ENCODE results near the gene TK1.

The TK1 gene

DNA sequence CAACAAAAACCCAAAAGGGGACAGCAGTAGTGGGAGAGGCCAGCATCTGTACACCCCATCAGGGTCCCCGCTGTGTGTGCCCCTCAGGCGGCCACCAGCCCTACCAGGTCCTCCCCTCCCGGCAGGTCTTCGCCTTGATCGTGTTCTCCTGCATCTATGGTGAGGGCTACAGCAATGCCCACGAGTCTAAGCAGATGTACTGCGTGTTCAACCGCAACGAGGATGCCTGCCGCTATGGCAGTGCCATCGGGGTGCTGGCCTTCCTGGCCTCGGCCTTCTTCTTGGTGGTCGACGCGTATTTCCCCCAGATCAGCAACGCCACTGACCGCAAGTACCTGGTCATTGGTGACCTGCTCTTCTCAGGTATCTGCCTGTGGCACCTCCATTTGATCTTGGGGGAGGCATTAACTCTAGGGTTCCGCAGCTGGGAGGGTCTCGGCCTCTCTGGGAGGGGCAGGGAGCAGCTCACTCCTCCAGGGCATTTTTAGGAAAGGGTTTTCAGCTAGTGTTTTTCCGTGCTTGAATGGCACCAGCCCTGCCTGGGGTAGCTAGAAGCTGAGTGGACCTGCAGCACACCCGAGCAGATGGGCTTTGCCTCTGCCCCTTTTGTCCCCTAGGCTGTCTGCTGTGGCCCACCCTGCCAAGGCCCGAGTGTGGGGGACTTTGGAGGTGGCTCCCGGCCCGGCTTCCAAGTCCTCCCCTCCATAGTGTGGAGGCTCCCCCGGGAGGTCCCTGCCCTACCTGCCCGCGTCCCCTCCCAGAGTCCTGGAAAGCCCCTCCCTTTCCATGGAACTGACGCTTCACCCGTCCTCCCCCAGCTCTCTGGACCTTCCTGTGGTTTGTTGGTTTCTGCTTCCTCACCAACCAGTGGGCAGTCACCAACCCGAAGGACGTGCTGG lies 15.9 kb downstream of the TK1 start:
- in situ Hi-C loops (cut with HindIII; ENCODE audit: low pct_unique_long_range_greater_than_20kb, low sequenced_read_pairs): no loop called here
- TF ChIP-seq JUND (IDR thresholded peaks at IDR 0.05; ENCODE audit: low read depth): no peak
- no peak for DNase-seq (ENCODE audit: low read depth in 1 of 2, low spot score in 1 of 2)

DNA sequence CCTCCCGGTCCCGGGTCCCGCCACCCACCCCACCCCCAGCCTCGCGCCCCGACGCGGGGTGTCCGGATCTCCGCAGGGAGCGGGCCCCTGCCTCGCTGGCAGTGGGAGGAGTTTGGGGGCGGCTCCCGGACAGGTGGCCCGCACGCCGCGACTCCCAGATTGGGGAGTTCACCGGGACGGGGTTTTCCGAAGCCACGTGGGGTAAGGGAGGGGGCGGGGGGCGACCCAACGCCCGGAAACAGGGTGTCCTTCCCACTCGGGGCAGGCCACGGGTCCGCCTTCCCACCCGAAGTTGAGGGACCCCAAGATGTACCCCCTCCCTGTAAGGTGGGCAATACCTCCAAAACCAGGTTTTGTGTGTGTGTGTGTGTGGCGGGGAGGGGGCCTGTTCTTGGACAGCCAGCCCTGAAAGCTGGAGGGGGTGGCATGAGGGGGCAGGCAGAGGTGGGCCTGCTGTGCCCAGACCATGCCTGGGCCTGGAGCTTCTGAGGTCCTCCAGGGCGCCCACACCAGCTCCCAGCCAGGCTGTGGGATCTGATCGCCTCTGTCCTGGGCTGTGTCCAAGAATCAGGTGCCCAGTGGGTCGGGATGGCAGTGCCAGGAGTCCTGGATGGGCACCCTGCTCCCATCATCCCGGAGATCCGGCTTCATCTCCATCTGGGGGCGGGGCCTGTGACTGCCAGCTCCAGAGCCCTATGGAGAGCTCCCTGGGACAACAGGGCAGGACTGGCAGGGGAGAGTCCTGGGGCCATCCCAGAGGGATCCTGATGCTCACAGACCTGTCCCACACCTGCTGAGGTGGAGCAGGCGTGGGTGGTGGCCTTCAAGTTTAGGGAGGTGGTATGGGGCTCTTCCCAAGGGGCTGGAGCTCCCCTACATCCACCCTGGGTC lies 17.7 kb downstream of the TK1 start:
- peak; percentile 95 to 96 for DNase-seq (ENCODE audit: low read depth in 1 of 2, low spot score in 1 of 2)
- no peak for TF ChIP-seq JUND (IDR thresholded peaks at IDR 0.05; ENCODE audit: low read depth)
- in situ Hi-C loops (cut with HindIII; ENCODE audit: low pct_unique_long_range_greater_than_20kb, low sequenced_read_pairs): no loop called here

DNA sequence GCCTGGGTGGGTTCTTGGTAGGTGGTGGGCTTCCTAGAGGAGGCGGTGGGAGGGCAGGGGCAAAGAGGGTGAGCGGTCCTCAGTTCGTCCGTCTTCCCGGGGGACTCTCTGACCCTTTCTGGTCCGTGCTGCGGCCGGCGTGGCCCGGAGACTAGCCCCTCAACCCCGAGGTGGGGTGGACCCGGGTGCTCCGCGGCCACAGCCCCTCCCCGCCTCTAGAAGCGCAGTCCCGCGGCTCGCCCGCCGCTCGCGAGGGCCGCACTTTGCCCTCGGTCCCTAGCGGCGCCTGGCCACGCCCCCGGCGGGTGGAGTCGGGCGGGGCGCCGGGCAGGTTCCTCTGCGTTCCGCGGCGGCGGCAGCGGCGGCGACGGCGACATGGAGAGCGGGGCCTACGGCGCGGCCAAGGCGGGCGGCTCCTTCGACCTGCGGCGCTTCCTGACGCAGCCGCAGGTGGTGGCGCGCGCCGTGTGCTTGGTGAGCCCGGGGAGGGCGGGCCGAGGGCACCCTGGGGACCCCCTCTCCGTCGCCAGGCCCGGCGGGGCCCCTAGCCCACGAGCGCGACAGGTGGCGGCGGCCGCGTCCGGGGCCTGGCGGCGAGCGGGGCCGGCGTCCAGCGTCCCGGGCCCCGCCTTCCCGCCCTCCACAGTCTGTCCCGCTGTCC lies 18.5 kb downstream of the TK1 start, which contains the start of gene SYNGR2:
TSS of gene SYNGR2 (plus strand) at position 340 of the 661 bp plus-strand sequence. CDS start at position 376, 36 bp downstream.
- in situ Hi-C loops (cut with HindIII; ENCODE audit: low pct_unique_long_range_greater_than_20kb, low sequenced_read_pairs): no loop called here
- TF ChIP-seq JUND (IDR thresholded peaks at IDR 0.05; ENCODE audit: low read depth): no peak
- DNase-seq (ENCODE audit: low read depth in 1 of 2, low spot score in 1 of 2): peak; percentile 92 to 94

DNA sequence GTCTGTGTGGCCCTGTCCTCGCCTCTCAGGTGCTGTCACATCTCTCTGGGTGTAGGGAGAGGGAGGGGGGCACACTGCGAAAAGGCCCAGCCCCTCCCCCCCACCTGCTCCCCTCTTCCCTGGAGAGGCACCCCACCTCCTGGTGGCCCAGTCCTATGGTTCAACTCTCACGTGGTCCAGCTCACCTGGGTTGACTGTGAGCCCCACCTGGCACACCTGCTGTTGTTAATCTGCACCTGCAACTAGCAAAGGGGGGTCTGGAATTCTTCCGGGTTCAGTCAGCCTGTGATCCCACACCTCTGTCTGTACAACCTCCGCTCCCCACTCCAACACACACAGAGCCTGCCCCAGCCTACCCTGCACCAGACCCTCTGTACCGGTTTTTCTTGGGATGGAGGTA lies 20.4 kb downstream of the TK1 start:
- in situ Hi-C loops (cut with HindIII; ENCODE audit: low pct_unique_long_range_greater_than_20kb, low sequenced_read_pairs): no loop called here
- DNase-seq (ENCODE audit: low read depth in 1 of 2, low spot score in 1 of 2): no peak
- TF ChIP-seq JUND (IDR thresholded peaks at IDR 0.05; ENCODE audit: low read depth): no peak

DNA sequence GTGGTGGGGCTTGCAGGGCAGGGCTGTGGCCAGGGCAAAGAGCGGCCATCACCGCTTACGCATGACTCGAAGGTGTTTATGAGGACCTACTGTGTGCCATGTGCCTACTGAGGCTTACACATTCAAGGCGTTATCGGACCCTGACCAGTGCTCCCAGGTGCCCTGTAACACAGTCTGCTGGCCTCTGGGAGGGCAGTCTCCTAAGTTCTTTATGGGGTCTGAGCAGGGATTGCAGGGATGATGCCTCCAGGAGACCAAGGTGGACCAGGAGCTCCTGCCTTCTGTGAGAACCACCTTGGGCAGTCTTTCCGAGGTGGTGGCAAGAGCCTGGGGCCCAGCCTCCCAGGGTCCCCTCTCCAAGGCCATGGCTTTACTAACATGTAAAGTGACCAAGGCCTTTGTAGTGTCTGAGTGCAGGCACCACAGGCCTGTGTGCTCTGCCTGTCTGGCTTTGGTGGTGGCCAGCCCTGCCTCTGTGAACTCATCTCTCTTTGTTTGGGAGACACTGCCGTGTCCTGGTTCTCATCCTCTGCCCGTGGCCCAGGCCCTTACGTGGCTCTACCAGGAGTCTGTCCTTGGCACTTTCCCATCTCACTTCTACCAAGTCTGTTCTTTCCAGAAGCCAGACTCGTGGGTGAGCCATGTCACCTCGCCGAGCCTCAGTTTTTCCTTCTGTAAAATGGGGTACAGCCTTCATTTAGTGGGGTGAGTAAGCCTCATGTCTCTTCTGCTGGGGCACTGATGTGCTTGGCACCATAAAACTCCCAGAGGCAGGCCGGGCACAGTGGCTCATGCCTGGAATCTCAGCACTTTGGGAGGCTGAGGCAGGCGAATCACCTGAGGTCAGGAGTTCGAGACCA lies 21.9 kb downstream of the TK1 start:
- no peak for TF ChIP-seq JUND (IDR thresholded peaks at IDR 0.05; ENCODE audit: low read depth)
- in situ Hi-C loops (cut with HindIII; ENCODE audit: low pct_unique_long_range_greater_than_20kb, low sequenced_read_pairs): no loop called here
- no peak for DNase-seq (ENCODE audit: low read depth in 1 of 2, low spot score in 1 of 2)

DNA sequence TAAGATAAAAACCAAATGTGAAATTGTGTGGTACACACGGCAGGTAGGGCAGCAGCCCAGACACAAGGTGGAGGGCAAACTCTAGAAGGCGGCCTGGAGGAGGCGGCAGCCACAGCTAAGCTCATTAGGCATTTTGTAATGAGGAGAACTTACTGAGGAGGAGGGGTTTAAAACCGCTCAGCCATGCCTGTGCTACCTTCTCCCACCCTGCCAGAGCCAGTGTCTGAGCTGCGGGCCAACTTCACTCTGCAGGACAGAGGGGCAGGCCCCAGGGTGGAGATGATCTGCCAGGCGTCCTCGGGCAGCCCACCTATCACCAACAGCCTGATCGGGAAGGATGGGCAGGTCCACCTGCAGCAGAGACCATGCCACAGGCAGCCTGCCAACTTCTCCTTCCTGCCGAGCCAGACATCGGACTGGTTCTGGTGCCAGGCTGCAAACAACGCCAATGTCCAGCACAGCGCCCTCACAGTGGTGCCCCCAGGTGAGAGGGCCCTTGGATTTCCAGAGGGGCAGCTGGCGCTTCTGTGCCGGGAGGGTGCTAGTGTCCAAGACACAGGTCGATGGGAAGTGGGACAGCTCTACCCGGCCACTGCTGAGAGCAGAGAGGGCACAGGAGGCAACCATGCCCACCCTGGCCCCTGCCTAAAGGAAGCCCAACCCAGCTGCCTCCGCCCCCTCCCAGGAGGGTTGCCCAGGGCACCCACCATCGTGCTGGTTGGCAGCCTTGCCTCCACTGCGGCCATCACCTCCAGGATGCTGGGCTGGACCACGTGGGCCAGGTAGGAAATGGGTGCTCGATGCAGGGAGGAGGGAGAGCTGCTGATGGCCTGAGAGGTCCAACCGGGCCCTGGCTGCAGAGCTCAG lies 22.7 kb downstream of the TK1 start:
- in situ Hi-C loops (cut with HindIII; ENCODE audit: low pct_unique_long_range_greater_than_20kb, low sequenced_read_pairs): no loop called here
- DNase-seq (ENCODE audit: low read depth in 1 of 2, low spot score in 1 of 2): no peak
- TF ChIP-seq JUND (IDR thresholded peaks at IDR 0.05; ENCODE audit: low read depth): no peak

DNA sequence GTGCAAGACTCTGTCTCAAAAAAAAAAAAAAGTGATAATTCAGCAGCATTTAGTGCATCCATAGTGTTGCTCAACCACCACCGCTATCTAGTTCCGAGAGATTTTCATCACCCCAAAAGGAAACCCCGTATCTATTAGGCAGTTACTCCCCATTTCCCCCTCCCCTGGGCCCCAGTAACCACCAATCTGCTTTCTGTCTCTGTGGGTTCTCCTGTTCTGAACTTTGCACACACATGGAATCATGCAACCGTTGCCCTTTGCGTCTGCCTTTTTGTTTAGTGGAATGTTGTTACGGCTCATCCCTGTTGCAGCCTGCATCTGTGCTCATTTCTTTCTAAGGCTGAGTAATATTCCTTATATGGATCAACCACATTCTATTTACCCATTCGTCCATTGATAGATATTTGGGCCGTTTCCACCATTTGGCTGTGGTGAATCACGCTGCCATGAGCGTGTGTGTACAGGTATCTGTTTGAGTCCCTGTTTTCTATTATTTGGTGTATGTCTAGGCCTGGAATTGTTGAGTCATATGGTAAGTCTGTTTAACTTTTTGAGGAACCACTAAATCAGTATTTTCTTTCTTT lies 27.2 kb downstream of the TK1 start:
- TF ChIP-seq JUND (IDR thresholded peaks at IDR 0.05; ENCODE audit: low read depth): no peak
- in situ Hi-C loops (cut with HindIII; ENCODE audit: low pct_unique_long_range_greater_than_20kb, low sequenced_read_pairs): no loop called here
- no peak for DNase-seq (ENCODE audit: low read depth in 1 of 2, low spot score in 1 of 2)

DNA sequence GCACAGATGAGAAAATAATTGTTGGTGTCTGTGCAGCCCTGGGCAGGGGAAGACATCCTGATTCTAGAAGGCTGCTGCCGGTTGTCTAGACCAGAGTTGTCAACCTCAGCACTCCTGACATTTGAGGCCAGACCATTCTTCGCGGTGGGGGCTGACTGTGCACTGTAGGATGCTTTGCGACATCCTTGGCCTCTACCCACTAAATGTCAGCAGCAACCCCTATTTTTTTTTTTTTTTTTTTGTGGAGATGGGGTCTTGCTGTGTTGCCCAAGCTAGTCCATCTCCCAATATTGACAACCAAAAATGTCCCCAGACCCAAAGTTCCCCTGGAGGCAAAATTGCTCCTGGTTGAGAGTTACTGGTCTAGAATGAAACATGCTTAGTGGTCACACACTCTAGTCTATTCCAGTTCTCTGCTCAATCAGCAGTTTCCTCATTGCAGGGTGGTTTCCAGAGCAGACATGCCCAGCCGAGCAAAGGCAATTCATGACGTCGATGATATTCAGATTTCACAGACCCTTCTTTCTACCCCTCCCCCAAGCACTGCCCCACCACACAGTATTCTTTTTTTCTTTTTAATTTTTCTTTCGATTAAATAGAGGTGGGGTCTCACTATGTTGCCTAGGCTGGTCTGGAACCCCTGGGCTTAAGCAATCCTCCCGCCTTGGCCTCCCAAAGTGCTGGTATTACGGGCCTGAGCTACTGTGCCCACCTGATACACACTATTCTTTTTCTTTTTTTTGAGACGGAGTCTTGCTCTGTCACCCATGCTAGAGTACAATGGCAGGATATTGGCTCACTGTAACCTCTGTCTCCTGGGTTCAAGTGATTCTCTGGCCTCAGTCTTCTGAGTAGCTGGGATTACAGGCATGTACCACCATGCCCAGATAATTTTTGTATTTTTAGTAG lies 31.7 kb downstream of the TK1 start:
- no peak for TF ChIP-seq JUND (IDR thresholded peaks at IDR 0.05; ENCODE audit: low read depth)

DNA sequence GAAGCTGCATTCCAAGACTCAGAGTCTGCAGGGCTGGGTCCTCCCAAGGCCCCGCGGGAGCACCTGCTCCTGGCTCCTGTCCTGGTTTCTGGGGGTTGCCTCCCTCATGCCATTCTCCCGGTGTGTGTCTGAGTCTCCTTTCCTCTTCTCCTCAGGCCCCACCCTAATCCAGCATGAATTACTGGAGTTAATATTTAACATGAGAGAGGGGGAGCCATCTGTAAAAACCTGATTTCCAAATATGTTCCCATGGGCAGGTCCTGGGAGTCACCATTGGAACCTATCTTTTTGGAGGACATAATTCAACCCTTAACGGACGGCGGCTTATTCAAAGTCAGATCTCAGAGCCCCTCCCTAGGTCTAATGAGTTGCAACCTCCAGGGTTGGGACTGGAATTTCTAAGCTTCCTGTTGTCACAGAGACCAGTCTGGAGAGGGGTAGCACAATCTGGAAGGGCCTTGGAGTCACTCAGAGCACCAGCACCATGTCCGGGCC lies 35.3 kb downstream of the TK1 start:
- in situ Hi-C loops (cut with HindIII; ENCODE audit: low pct_unique_long_range_greater_than_20kb, low sequenced_read_pairs): no loop called here
- TF ChIP-seq JUND (IDR thresholded peaks at IDR 0.05; ENCODE audit: low read depth): no peak
- DNase-seq (ENCODE audit: low read depth in 1 of 2, low spot score in 1 of 2): no peak

More for the DNA sequence above, 31.7 kb downstream of the TK1 start:
- in situ Hi-C loops (cut with HindIII; ENCODE audit: low pct_unique_long_range_greater_than_20kb, low sequenced_read_pairs): no loop called here
- no peak for DNase-seq (ENCODE audit: low read depth in 1 of 2, low spot score in 1 of 2)
